HepG2 (cell line): ENCODE measurements around the gene BCL6. TPM values are rescaled to one million over a fixed set of nuclear protein-coding genes. Genes with fewer than 3 reads are reported as not detected.

Experiments
- ATAC-seq: fragments of 200-7000 bp; cut with Tn5 transposase; 3 replicates; pipeline ENCODE4 v1.9.1; 2020; ENCODE audit warnings: mild to moderate bottlenecking, moderate library complexity
- BruUV-seq: library from RNA; stranded (reverse); fragments of 400-500 nt; replicated peaks from 2 replicates; lab custom pipeline; 2021; lab: Mats Ljungman, UMichigan
- CTCF ChIA-PET: fragments of 300-600 bp; formaldehyde crosslinking; extraction: SDS; loops from one replicate; lab custom pipeline; 2021; ENCODE audit warnings: low total read pairs, inconsistent platforms, low intra/inter-chr PET ratio; lab: Yijun Ruan, JAX
- POLR2A ChIA-PET: fragments of 350-600 bp; sonication (Branson Sonifier 250); formaldehyde crosslinking; loops from one replicate; lab custom pipeline; 2020; ENCODE audit warnings: antibody characterized with exemption, inconsistent platforms; lab: Yijun Ruan, JAX
- DNase-seq: peaks from one replicate; pipeline ENCODE4 v3.0.0-alpha.2; 2015; ENCODE audit warnings: low spot score
- FAIRE-seq: peaks from 3 replicates; lab custom pipeline; 2011; peaks lifted over from hg19 to GRCh38; lab: Jason Lieb, UNC
- H2AFZ ChIP-seq: one replicate; pipeline ENCODE4 v1.6.1; 2011; ENCODE audit warnings: low read length, inconsistent platforms
- H3K27ac ChIP-seq: fragments of 300-600 bp; 3 replicates; pipeline ENCODE4 v1.8.0; 2011; ENCODE audit warnings: mixed run types, mild to moderate bottlenecking, mixed read lengths, low read length, inconsistent platforms; ENCODE audit not compliant: insufficient read depth; ENCODE audit errors: extremely low read length
- H3K27me3 ChIP-seq, 2 experiments: fragments of 200-600 bp in 1 of 2; 2 replicates in 1 of 2; 3 replicates in 1 of 2; pipeline versions ENCODE4 v1.6.0 to v1.8.0; 2011; ENCODE audit warnings: low read length in 2 of 2, mild to moderate bottlenecking in 2 of 2, moderate library complexity in 2 of 2, inconsistent platforms in 1 of 2; ENCODE audit not compliant: insufficient read depth in 2 of 2, control insufficient read depth in 1 of 2
- H3K36me3 ChIP-seq, 2 experiments: fragments of 200-600 bp in 1 of 2; replicated peaks in 1 of 2; 2 replicates in 1 of 2; 3 replicates in 1 of 2; pipeline versions ENCODE4 v1.5.1 to v1.8.0; 2011; ENCODE audit warnings: low read length in 2 of 2, inconsistent platforms in 1 of 2; ENCODE audit not compliant: insufficient read depth in 2 of 2, control insufficient read depth in 1 of 2
- H3K4me1 ChIP-seq: 2 replicates; pipeline ENCODE4 v1.5.1; 2012; ENCODE audit warnings: low read length, inconsistent platforms; ENCODE audit not compliant: insufficient read depth
- H3K4me2 ChIP-seq: 2 replicates; pipeline ENCODE4 v1.6.0; 2011; ENCODE audit warnings: low read depth, low read length, inconsistent platforms
- H3K4me3 ChIP-seq, 3 experiments: fragments of 200-600 bp in 1 of 3; sonication (generic), shearing (Covaris generic) in 1 of 3; replicated peaks in 1 of 3; 2 replicates each; pipeline ENCODE4 v1.5.1; 2011 to 2016; ENCODE audit warnings: low read length in 3 of 3, inconsistent platforms in 2 of 3, low read depth in 2 of 3, mild to moderate bottlenecking in 2 of 3, control low read depth in 1 of 3, mixed read lengths in 1 of 3; ENCODE audit not compliant: insufficient read depth in 1 of 3
- H3K79me2 ChIP-seq: one replicate; pipeline ENCODE4 v1.6.1; 2011; ENCODE audit warnings: low read length, inconsistent platforms; ENCODE audit not compliant: insufficient read depth
- H3K9ac ChIP-seq: 2 replicates; pipeline ENCODE4 v1.6.0; 2011; ENCODE audit warnings: mild to moderate bottlenecking, low read depth, low read length, inconsistent platforms; ENCODE audit not compliant: insufficient read depth
- H3K9me3 ChIP-seq: 2 replicates; pipeline ENCODE4 v1.5.1; 2012; ENCODE audit warnings: mild to moderate bottlenecking, low read length
- H4K20me1 ChIP-seq: 2 replicates; pipeline ENCODE4 v1.6.0; 2011; ENCODE audit warnings: inconsistent platforms, mild to moderate bottlenecking, low read length, moderate library complexity; ENCODE audit not compliant: insufficient read depth
- AGO2 ChIP-seq: fragments of 200-400 bp; formaldehyde crosslinking; optimal IDR thresholded peaks from 2 replicates; pipeline ENCODE3; 2017; ENCODE audit warnings: mild to moderate bottlenecking, low read depth, low read length, moderate library complexity
- CCDC6 ChIP-seq: sonication (generic); formaldehyde crosslinking; IDR thresholded peaks from 2 replicates; pipeline ENCODE4 v1.8.1; 2022; ENCODE audit warnings: mild to moderate bottlenecking, missing genetic modification reagents, moderate library complexity
- HIC2 ChIP-seq: sonication (generic); formaldehyde crosslinking; IDR thresholded peaks from 2 replicates; pipeline ENCODE4 v1.9.0; 2022; ENCODE audit warnings: low read depth, missing genetic modification reagents
- PAF1 ChIP-seq: IDR thresholded peaks from 2 replicates; pipeline ENCODE4 v1.6.1; 2016; ENCODE audit warnings: missing genetic modification reagents, missing compliant biosample characterization
- PAWR ChIP-seq: sonication (generic); formaldehyde crosslinking; IDR thresholded peaks from 2 replicates; pipeline ENCODE4 v1.4.0; 2020; ENCODE audit warnings: missing genetic modification reagents, mild to moderate bottlenecking, borderline replicate concordance
- RBM22 ChIP-seq: fragments of 200-400 bp; formaldehyde crosslinking; optimal IDR thresholded peaks from 2 replicates; pipeline ENCODE3; 2017; ENCODE audit warnings: mild to moderate bottlenecking, low read length, moderate library complexity
- SMAD9 ChIP-seq: sonication (generic); formaldehyde crosslinking; IDR thresholded peaks from 2 replicates; pipeline ENCODE4 v1.5.1; 2020; ENCODE audit warnings: mild to moderate bottlenecking, missing genetic modification reagents
- U2AF1 ChIP-seq: fragments of 200-400 bp; formaldehyde crosslinking; optimal IDR thresholded peaks from 2 replicates; pipeline ENCODE3; 2017; ENCODE audit warnings: mild to moderate bottlenecking, low read depth, low read length
- ZBTB7B ChIP-seq: sonication (generic); formaldehyde crosslinking; IDR thresholded peaks from 2 replicates; pipeline ENCODE4 v1.4.0; 2020; ENCODE audit warnings: missing genetic modification reagents
- ZNF589 ChIP-seq: sonication (generic); formaldehyde crosslinking; conservative IDR thresholded peaks from 2 replicates; pipeline ENCODE4 v1.8.0; 2022; ENCODE audit warnings: mild to moderate bottlenecking, moderate library complexity, missing genetic modification reagents
- ZNF850 ChIP-seq: sonication (generic); formaldehyde crosslinking; conservative IDR thresholded peaks from 2 replicates; pipeline ENCODE4 v1.9.0; 2021; ENCODE audit warnings: mild to moderate bottlenecking, missing genetic modification reagents
- ZSCAN29 ChIP-seq: sonication (generic); formaldehyde crosslinking; conservative IDR thresholded peaks from 2 replicates; pipeline ENCODE4 v1.4.0; 2020; ENCODE audit warnings: mild to moderate bottlenecking, missing genetic modification reagents
- WGBS: methylation state at CpG from one replicate; pipeline ENCODE4 v1.1.6; 2017; ENCODE audit warnings: low lambda C conversion rate; 5-methylcytosine and 5-hydroxymethylcytosine counted together
- in situ Hi-C: cut with HindIII; loops from 2 replicates; pipeline ENCODE4 v1.10.0; 2017; ENCODE audit warnings: low pct_unique_long_range_greater_than_20kb; ENCODE audit not compliant: extremely low pct_ligation_motif_present
- intact Hi-C: fragments of 100-400 bp; cut with micrococcal nuclease; formaldehyde crosslinking; loops from one replicate; pipeline ENCODE4 v1.10.0; 2022; ENCODE audit not compliant: unreplicated experiment
- polyA plus RNA-seq, 8 experiments: library from polyadenylated mRNA; depleted of rRNA in 3 of 8; stranded (reverse) in 7 of 8; unstranded in 1 of 8; fragments of >200 nt; fragmentation: Illumina TruSeq in 4 of 8; extraction: Trizol in 4 of 8; gene quantifications; 2 replicates each; pipeline versions ENCODE4 v1.2.1 to v1.2.3, GENCODE V29; 2011 to 2016; ENCODE audit warnings: low read depth in 4 of 8, missing spikeins in 1 of 8, mixed read lengths in 1 of 8; ENCODE audit not compliant: insufficient read depth in 1 of 8
- total RNA-seq, 5 experiments: library from RNA; depleted of rRNA; stranded (reverse); fragments of >200 nt; fragmentation: Illumina TruSeq; extraction: Trizol; gene quantifications; 2 replicates each; pipeline ENCODE4 v1.2.3, GENCODE V29; 2016; ENCODE audit warnings: low read depth in 1 of 5

The BCL6 gene
- total and polyA plus RNA-seq, 2 of the 13 experiments (the other 11 are each of a cell fraction or from before 2014, with no cell fraction given): 21.2 to 53.7 TPM

- no TSS peak for BruUV-seq
- no peaks in the 10 kb centered on the region for H3K9me3 ChIP-seq
- 96% methylated on average over 3 of the region's 3 CpGs for WGBS
- ChIA-PET POLR2A (no interaction called here), CTCF (no interaction called here)
- no peak overlapping the region for H3K4me3 ChIP-seq
- no peak for TF ChIP-seq HIC2
- no peak for TF ChIP-seq U2AF1
- TF ChIP-seq PAWR: no peak
- TF ChIP-seq ZBTB7B (CRISPR knock-in tag): no peak
- TF ChIP-seq SMAD9 (CRISPR knock-in tag): no peak
- TF ChIP-seq CCDC6 (CRISPR knock-in tag): no peak
- peak; percentile 22 for TF ChIP-seq AGO2
- peaks cover 65% of the 10 kb centered on the region for H3K79me2 ChIP-seq
- intact Hi-C loops: loop anchor here (5.0 kb wide), 1 partner anchor 1102 kb away; no protein-coding TSS in a partner anchor
- FAIRE-seq (no peak), DNase-seq (no peak), ATAC-seq (no peak)
- H3K9ac ChIP-seq: no peak overlapping the region
- H3K27me3 ChIP-seq: no peaks in the 10 kb centered on the region
- H2AFZ ChIP-seq: no peak overlapping the region
- no peak overlapping the region for H3K4me2 ChIP-seq
- peaks cover 48% of the 10 kb centered on the region for H3K4me1 ChIP-seq
- in situ Hi-C loops: loop anchor here (25.0 kb wide), 3 partner anchors 677 to 1002 kb away; no protein-coding TSS in a partner anchor
- H4K20me1 ChIP-seq: peaks cover 73% of the 10 kb centered on the region
- peaks cover 22 to 53% of the 10 kb centered on the region in 2 experiments for H3K36me3 ChIP-seq
- H3K27ac ChIP-seq: no peak overlapping the region
Observed at GRCh38 chr3:187734841-187735240, 10.4 kb downstream of the BCL6 start.

GRCh38 chr3:187733371-187733770, 11.9 kb downstream of the BCL6 start:
- Histone ChIP-seq H3K27ac (no peak overlapping the region), H3K9me3 (no peaks in the 10 kb centered on the region), H3K27me3 (no peaks in the 10 kb centered on the region), H3K36me3 (peaks cover 35 to 68% of the 10 kb centered on the region in 2 experiments), H4K20me1 (peaks cover 58% of the 10 kb centered on the region), H3K4me1 (peaks cover 33% of the 10 kb centered on the region), H3K79me2 (peaks cover 50% of the 10 kb centered on the region), H3K4me3 (no peak overlapping the region), H3K4me2 (no peak overlapping the region), H3K9ac (no peak overlapping the region), H2AFZ (no peak overlapping the region)
- DNase-seq (no peak), ATAC-seq (no peak), FAIRE-seq (no peak)
- in situ Hi-C loops: loop anchor here (25.0 kb wide), 3 partner anchors 679 to 1004 kb away; no protein-coding TSS in a partner anchor
- POLR2A ChIA-PET: no interaction called here
- BruUV-seq: no TSS peak
- intact Hi-C loops: no loop called here
- over 99% methylated on average over 11 of the region's 11 CpGs for WGBS
- peak; percentile 76; the same call in 1 of the 2 replicates for TF ChIP-seq PAF1 (CRISPR knock-in tag)
- TF ChIP-seq ZNF589 (CRISPR knock-in tag): no peak
- no peak for TF ChIP-seq ZNF850
- peak; percentile 90 for TF ChIP-seq RBM22
- TF ChIP-seq ZSCAN29 (CRISPR knock-in tag): no peak
- CTCF ChIA-PET: no interaction called here
